GM19025 (cell line): ENCODE results near the gene DNAAF8.

Source experiments
- ATAC-seq: cut with Tn5 transposase; IDR thresholded peaks from one replicate; pipeline ENCODE4 v1.9.1; 2021; ENCODE audit warnings: mild to moderate bottlenecking, low read depth, moderate library complexity; ENCODE audit not compliant: unreplicated experiment

Gene DNAAF8

DNA sequence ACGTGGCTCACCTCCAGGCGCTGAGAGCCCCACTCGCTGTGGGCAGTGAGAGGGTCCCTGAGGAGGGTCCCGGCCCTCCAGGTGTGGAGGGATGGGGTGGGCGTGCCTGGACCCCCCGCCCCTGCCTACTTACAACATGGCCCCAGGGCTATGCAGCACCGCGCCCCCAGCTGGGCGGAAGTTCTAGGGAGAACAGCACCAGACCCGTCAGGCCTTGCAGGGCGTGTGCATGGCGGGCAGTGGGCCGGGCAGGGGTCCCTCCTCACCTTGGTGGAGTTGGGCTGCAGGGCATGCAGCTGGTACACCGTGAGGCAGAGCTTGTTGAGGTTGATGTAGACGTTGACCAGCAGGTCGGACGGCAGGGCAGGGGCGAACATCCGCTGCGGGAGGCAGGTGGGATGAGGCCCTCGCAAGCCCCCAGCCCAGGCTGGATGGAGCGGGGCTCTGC lies 63.5 kb downstream of the DNAAF8 start:
- no peak for ATAC-seq

DNA sequence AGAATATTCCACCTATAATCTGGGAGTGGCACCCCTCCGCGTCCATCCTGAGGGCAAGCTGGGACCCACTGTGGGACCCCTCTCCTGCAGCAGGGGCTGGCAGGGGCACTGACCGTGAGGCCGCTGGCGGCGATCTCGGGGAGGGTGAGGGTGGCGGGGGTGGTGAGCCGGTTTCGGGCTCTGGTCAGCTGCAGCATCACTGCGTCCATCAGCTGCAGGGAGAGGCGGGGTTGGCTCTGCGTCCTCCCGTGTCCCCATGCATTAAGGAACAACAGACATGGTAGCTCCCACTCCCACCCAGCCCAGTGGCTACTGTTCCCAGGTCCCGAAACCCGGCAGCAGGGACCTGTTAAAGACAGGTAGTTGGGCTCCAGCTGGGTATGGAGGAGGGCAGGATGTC lies 64.1 kb downstream of the DNAAF8 start:
- no peak for ATAC-seq
